OCI-LY1 (cell line): ENCODE data around the gene GSKIP.

Experiments used
- CTCF ChIP-seq: fragments of 200-600 bp; sonication (generic), shearing (Covaris generic); IDR thresholded peaks from 2 replicates; pipeline ENCODE4 v1.5.1; 2017; ENCODE audit warnings: mild to moderate bottlenecking, antibody characterized with exemption, low read length, moderate library complexity, mixed read lengths
- EZH2 ChIP-seq: fragments of 200-600 bp; sonication (generic), shearing (Covaris generic); IDR thresholded peaks from 2 replicates; pipeline ENCODE4 v1.8.0; 2017; ENCODE audit warnings: borderline replicate concordance, mixed run types, mild to moderate bottlenecking, antibody characterized with exemption, low read length, moderate library complexity, mixed read lengths

GRCh38 chr14:96398921-96399320 is 35.6 kb downstream of the GSKIP start:
- TF ChIP-seq EZH2 (no peak), CTCF (no peak)
